Left lobe of liver (tissue), 2 donors: Measurements from ENCODE around the gene PIEZO2. TPM values are rescaled to one million over a fixed set of nuclear protein-coding genes. Genes with fewer than 3 reads are reported as not detected.

Experiments
- ATAC-seq: fragments of 200-7000 bp; cut with Tn5 transposase; one replicate; pipeline ENCODE4 v1.9.1; 2020; ENCODE audit warnings: mild to moderate bottlenecking, moderate library complexity
- DNase-seq: peaks from one replicate; pipeline ENCODE4 v3.0.0-alpha.2; 2020; ENCODE audit warnings: low spot score
- total RNA-seq: library from RNA; stranded (reverse); gene quantifications from one replicate; pipeline ENCODE4 v1.2.1, GENCODE V29; 2021
- donor health status: DM: no; HTN: no; CAD: no; lungs with moderate emphysema.
- donor health status: DM: no; HTN: yes; CAD: no.

The PIEZO2 gene
- total RNA-seq, 1 donor from 2014 or later, result 7.3 TPM

- ATAC-seq, result peak; percentile 31
Measured at GRCh38 chr18:11114653-11115052, 34.7 kb downstream of the PIEZO2 start.

GRCh38 chr18:11113937-11114336 lies 35.4 kb downstream of the PIEZO2 start:
- no peak for ATAC-seq
- no peak for DNase-seq

More at GRCh38 chr18:11114653-11115052, 34.7 kb downstream of the PIEZO2 start:
- DNase-seq, result no peak

- DNase-seq (no peak), ATAC-seq (peak; percentile 71)
Measured at GRCh38 chr18:11113046-11113548, 36.3 kb downstream of the PIEZO2 start.

GRCh38 chr18:11112286-11112685 lies 37.1 kb downstream of the PIEZO2 start:
- ATAC-seq (no peak), DNase-seq (no peak)

GRCh38 chr18:11110509-11110908 lies 38.9 kb downstream of the PIEZO2 start:
- no peak for DNase-seq
- ATAC-seq, result peak; percentile 26

GRCh38 chr18:11108947-11109346 lies 40.4 kb downstream of the PIEZO2 start:
- DNase-seq (no peak), ATAC-seq (no peak)

GRCh38 chr18:11106894-11107293 lies 42.5 kb downstream of the PIEZO2 start:
- ATAC-seq (no peak), DNase-seq (no peak)

- DNase-seq (no peak), ATAC-seq (peak; percentile 43)
Measured at GRCh38 chr18:11105463-11105862, 43.9 kb downstream of the PIEZO2 start.

GRCh38 chr18:11104307-11104706 lies 45.1 kb downstream of the PIEZO2 start:
- ATAC-seq (peak; percentile 96), DNase-seq (peak; percentile 87)

GRCh38 chr18:11096839-11097750 lies 52.3 kb downstream of the PIEZO2 start:
- no peak for ATAC-seq
- DNase-seq, result no peak

GRCh38 chr18:11096411-11096810 lies 53.0 kb downstream of the PIEZO2 start:
- no peak for DNase-seq
- no peak for ATAC-seq

- no peak for DNase-seq
- ATAC-seq, result no peak
Measured at GRCh38 chr18:11095674-11096293, 53.6 kb downstream of the PIEZO2 start.

- DNase-seq (no peak), ATAC-seq (no peak)
Measured at GRCh38 chr18:11095211-11095610, 54.2 kb downstream of the PIEZO2 start.

GRCh38 chr18:11091746-11092145 lies 57.6 kb downstream of the PIEZO2 start:
- DNase-seq (no peak), ATAC-seq (no peak)

- DNase-seq (no peak), ATAC-seq (peak; percentile 66)
Measured at GRCh38 chr18:11089931-11090715, 59.2 kb downstream of the PIEZO2 start.

- no peak for ATAC-seq
- no peak for DNase-seq
Measured at GRCh38 chr18:11081009-11081532, 68.3 kb downstream of the PIEZO2 start.

GRCh38 chr18:11078491-11078890 lies 70.9 kb downstream of the PIEZO2 start:
- DNase-seq (no peak), ATAC-seq (no peak)

GRCh38 chr18:11077548-11078187 lies 71.7 kb downstream of the PIEZO2 start:
- DNase-seq (no peak), ATAC-seq (no peak)

GRCh38 chr18:11074889-11075288 lies 74.5 kb downstream of the PIEZO2 start:
- DNase-seq, result no peak
- ATAC-seq, result no peak

- DNase-seq (no peak), ATAC-seq (no peak)
Measured at GRCh38 chr18:11073971-11074370, 75.4 kb downstream of the PIEZO2 start.
